MM.1S (cell line): ENCODE results near the gene KRTAP4-12.
"Not testable (repeated sequence)": the region's sequence is repeated elsewhere in the genome, so short reads cannot be mapped to it uniquely, and the experiment has no call there.

Experiments used
- DNase-seq: peaks from one replicate; pipeline ENCODE4 v3.0.0-alpha.2; 2015
- H2AFZ ChIP-seq: fragments of 300-600 bp; sonication (generic); 2 replicates; pipeline ENCODE4 v1.6.0; 2016; ENCODE audit warnings: antibody characterized with exemption, low read length
- H3F3A ChIP-seq: fragments of 300-600 bp; sonication (generic); 2 replicates; pipeline ENCODE4 v1.6.1; 2016; ENCODE audit warnings: mild to moderate bottlenecking, antibody characterized with exemption, low read length, moderate library complexity, mixed read lengths; ENCODE audit not compliant: insufficient read depth
- H3K27ac ChIP-seq: fragments of 300-600 bp; sonication (generic); 2 replicates; pipeline ENCODE4 v1.5.1; 2016; ENCODE audit warnings: mild to moderate bottlenecking, low read length
- H3K27me3 ChIP-seq: fragments of 300-600 bp; sonication (generic); replicated peaks from 2 replicates; pipeline ENCODE4 v1.6.0; 2016; ENCODE audit warnings: low read length; ENCODE audit not compliant: insufficient read depth
- H3K36me3 ChIP-seq: fragments of 300-600 bp; sonication (generic); replicated peaks from 2 replicates; pipeline ENCODE4 v1.6.1; 2016; ENCODE audit warnings: mild to moderate bottlenecking, low read length, mixed read lengths; ENCODE audit not compliant: insufficient read depth
- H3K4me1 ChIP-seq: fragments of 300-600 bp; sonication (generic); 2 replicates; pipeline ENCODE4 v1.6.1; 2016; ENCODE audit warnings: low read length, mixed read lengths
- H3K4me2 ChIP-seq: fragments of 300-600 bp; sonication (generic); 2 replicates; pipeline ENCODE4 v1.6.0; 2016; ENCODE audit warnings: low read depth, low read length
- H3K4me3 ChIP-seq: fragments of 300-600 bp; sonication (generic); 2 replicates; pipeline ENCODE4 v1.5.1; 2016; ENCODE audit warnings: low read length, mixed read lengths
- H3K79me2 ChIP-seq: fragments of 300-600 bp; sonication (generic); 2 replicates; pipeline ENCODE4 v1.6.1; 2016; ENCODE audit warnings: mixed run types, low read length, mixed read lengths
- H3K9ac ChIP-seq: fragments of 300-600 bp; sonication (generic); 2 replicates; pipeline ENCODE4 v1.6.1; 2016; ENCODE audit warnings: low read length, mixed read lengths
- H3K9me2 ChIP-seq: fragments of 300-600 bp; sonication (generic); replicated peaks from 2 replicates; pipeline ENCODE4 v1.6.1; 2016; ENCODE audit warnings: mild to moderate bottlenecking, low read length, mixed read lengths; ENCODE audit not compliant: insufficient read depth
- H3K9me3 ChIP-seq: fragments of 300-600 bp; sonication (generic); replicated peaks from 2 replicates; pipeline ENCODE4 v1.6.1; 2016; ENCODE audit warnings: mild to moderate bottlenecking, low read length, mixed read lengths; ENCODE audit not compliant: insufficient read depth
- H4K20me1 ChIP-seq: fragments of 300-600 bp; sonication (generic); 2 replicates; pipeline ENCODE4 v1.6.1; 2016; ENCODE audit warnings: mild to moderate bottlenecking, low read length, moderate library complexity, mixed read lengths; ENCODE audit not compliant: insufficient read depth
- CTCF ChIP-seq: fragments of 300-600 bp; sonication (generic); IDR thresholded peaks from 2 replicates; pipeline ENCODE4 v1.5.1; 2016; ENCODE audit warnings: antibody characterized with exemption, low read length, mixed read lengths
- EZH2 ChIP-seq: fragments of 300-600 bp; sonication (generic); optimal IDR thresholded peaks from 2 replicates; pipeline ENCODE3; 2017; ENCODE audit warnings: low read depth, mild to moderate bottlenecking, antibody characterized with exemption, low read length, mixed read lengths
- EZH2phosphoT487 ChIP-seq: fragments of 300-600 bp; sonication (generic); IDR thresholded peaks from 2 replicates; pipeline ENCODE4 v1.6.1; 2018; ENCODE audit warnings: antibody characterized with exemption, low read length

Gene KRTAP4-12

DNA sequence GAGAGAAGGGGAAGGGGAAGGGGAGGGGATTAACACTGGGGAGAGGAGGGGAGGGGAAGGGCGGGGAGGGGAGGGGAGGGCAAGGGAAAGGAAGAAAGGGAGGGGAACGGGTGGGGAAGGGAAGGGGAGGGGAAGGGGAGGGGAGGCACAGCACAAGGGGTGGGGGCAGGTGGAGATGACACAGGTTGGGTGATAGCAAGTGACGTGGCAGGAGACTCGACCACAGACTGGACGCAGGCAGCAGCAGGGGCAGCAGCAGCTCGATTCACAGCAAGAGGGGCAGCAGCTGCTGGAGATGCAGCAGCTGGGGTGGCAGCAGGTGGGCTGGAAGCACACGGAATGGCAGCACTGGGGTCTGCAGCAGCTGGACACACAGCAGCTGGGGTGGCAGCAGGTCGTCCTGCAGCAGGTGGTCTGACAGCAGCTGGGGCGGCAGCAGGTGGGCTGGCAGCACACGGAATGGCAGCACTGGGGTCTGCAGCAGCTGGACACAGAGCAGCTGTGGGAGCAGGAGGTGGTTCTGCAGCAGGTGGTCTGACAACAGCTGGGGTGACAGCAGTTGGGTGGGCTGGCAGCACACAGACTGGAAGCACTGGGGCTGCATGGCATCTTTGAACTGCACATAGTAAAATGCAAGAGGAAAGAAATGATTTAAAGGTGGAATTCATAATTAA, 22.3 kb downstream of the KRTAP4-12 start, which contains the start of gene KRTAP4-16:
KRTAP4-16 (minus strand) TSS at position 624 of the 674 bp plus-strand sequence; CDS start at position 624, 0 bp downstream.
- Histone ChIP-seq H3K9ac (no peak within 1 kb of the TSS), H3K27me3 (no peaks in the 10 kb centered on the region), H3K9me3 (no peaks in the 10 kb centered on the region), H3K9me2 (no peaks in the 10 kb centered on the region), H4K20me1 (no peaks in the 10 kb centered on the region), H3K27ac (no peak within 1 kb of the TSS), H3F3A (no peaks in the 10 kb centered on the region), H3K36me3 (no peaks in the 10 kb centered on the region), H3K4me3 (no peak within 1 kb of the TSS), H3K79me2 (no peaks in the 10 kb centered on the region), H3K4me2 (no peak within 1 kb of the TSS), H2AFZ (no peak within 1 kb of the TSS), H3K4me1 (no peaks in the 10 kb centered on the region)
- no peak for DNase-seq
- no peak for TF ChIP-seq EZH2
- no peak for TF ChIP-seq CTCF
- TF ChIP-seq EZH2phosphoT487, result no peak

DNA sequence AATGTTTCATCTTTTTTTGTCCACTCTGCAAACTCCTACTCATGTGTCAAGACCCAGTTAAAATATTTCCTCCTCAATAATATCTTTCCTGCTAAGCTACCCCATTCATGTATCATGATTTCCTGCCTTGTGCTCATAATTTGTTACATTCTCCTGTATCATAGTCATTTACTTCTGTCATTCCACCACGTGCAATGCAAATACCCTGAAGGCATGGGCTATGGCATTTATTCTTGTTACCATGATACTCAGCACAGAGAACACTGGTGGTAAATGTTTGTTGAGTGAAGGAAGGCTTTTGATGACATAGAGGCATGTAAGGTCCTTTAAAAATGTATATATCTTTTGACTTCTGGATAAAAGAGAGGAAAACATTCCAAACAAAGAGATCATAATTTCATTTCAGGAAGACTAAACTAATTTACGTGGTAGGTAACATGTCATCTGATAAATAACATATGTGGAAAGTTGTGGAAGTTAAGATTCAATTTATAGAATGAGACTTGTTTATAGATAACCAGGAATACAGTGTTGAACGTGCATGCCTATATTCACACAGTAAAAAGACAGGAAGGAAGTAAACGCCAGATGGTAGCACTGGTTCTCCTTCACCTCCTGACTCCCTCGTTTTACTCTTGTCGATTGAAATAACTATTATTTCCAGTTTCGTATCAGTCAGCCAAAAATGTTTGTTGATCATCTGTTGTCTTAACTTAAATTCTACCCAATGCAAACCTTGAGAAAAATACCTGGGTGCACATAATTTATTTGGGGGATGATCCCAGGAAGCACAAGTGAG, 24.1 kb downstream of the KRTAP4-12 start:
- H3K36me3 ChIP-seq, H3K9me3 ChIP-seq, H3K4me3 ChIP-seq, H4K20me1 ChIP-seq, H2AFZ ChIP-seq, H3K9ac ChIP-seq, H3K4me1 ChIP-seq, H3K9me2 ChIP-seq, H3K27ac ChIP-seq, H3K4me2 ChIP-seq, DNase-seq, H3F3A ChIP-seq, H3K79me2 ChIP-seq, H3K27me3 ChIP-seq: not testable (repeated sequence)

DNA sequence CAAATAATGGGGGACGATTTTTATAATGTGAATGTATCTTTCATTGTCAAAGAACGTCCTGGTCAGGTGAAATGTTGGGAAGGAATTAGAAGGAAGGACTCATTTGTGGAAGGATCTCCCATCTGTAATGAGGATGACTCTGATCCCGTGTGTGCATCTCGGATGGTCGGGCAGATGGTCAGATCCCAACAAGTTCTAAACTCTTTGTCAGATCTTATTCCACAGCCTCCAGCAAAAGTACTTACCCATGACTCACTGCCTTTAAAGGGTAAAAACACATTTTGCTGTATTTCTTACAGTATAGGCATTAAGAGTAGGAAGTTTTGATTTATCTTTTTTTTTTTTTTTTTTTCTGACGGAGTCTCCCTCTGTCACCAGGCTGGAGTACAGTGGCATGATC, 25.5 kb downstream of the KRTAP4-12 start:
- no peaks in the 10 kb centered on the region for H3F3A ChIP-seq
- DNase-seq, result no peak
- H4K20me1 ChIP-seq, result no peaks in the 10 kb centered on the region
- H3K79me2 ChIP-seq, result no peaks in the 10 kb centered on the region
- H3K4me1 ChIP-seq, result no peaks in the 10 kb centered on the region
- no peaks in the 10 kb centered on the region for H3K9me2 ChIP-seq
- H2AFZ ChIP-seq, result no peak overlapping the region
- H3K27ac ChIP-seq, result no peak overlapping the region
- H3K36me3 ChIP-seq, result no peaks in the 10 kb centered on the region
- TF ChIP-seq EZH2phosphoT487 (no peak), EZH2 (no peak), CTCF (no peak)
- H3K27me3 ChIP-seq, result no peaks in the 10 kb centered on the region
- H3K9me3 ChIP-seq, result no peaks in the 10 kb centered on the region
- H3K9ac ChIP-seq, result no peak overlapping the region
- H3K4me2 ChIP-seq, result no peak overlapping the region
- no peak overlapping the region for H3K4me3 ChIP-seq

GRCh38 chr17:41098042-41098441, 25.9 kb downstream of the KRTAP4-12 start, which contains the start of gene KRTAP4-8:
Gene KRTAP4-8, minus strand, starts transcription at chr17:41098142. Its CDS starts 58 bp downstream, at chr17:41098084.
- no peak for DNase-seq
- H3K36me3 ChIP-seq, result no peaks in the 10 kb centered on the region
- no peaks in the 10 kb centered on the region for H4K20me1 ChIP-seq
- H3K9me3 ChIP-seq, result no peaks in the 10 kb centered on the region
- H3K4me2 ChIP-seq, result no peak within 1 kb of the TSS
- no peak within 1 kb of the TSS for H3K27ac ChIP-seq
- no peaks in the 10 kb centered on the region for H3K9me2 ChIP-seq
- H3F3A ChIP-seq, result no peaks in the 10 kb centered on the region
- H3K9ac ChIP-seq, result no peak within 1 kb of the TSS
- H3K79me2 ChIP-seq, result no peaks in the 10 kb centered on the region
- no peak within 1 kb of the TSS for H3K4me3 ChIP-seq
- no peak for TF ChIP-seq CTCF
- TF ChIP-seq EZH2phosphoT487, result no peak
- TF ChIP-seq EZH2, result no peak
- no peaks in the 10 kb centered on the region for H3K4me1 ChIP-seq
- H2AFZ ChIP-seq, result no peak within 1 kb of the TSS
- no peaks in the 10 kb centered on the region for H3K27me3 ChIP-seq
